NCI-H1417 treated with DMSO at 0.1 percent for 48 hours (cell line): ENCODE measurements around the gene IGFBP6.

Experiments used
- DNase-seq: peaks from one replicate; lab custom pipeline; 2025; lab: John Stamatoyannopoulos, UW

IGFBP6 gene

GRCh38 chr12:53097564-53098353 lies at the start of gene IGFBP6:
Gene IGFBP6 (plus strand): TSS chr12:53097667. CDS start chr12:53097718, 51 bp downstream.
- peak; percentile 17 for DNase-seq

GRCh38 chr12:53048033-53048779 lies 49.3 kb upstream of the IGFBP6 start:
- no peak for DNase-seq

- no peak for DNase-seq
Measured at GRCh38 chr12:53048780-53049401, 48.6 kb upstream of the IGFBP6 start.

GRCh38 chr12:53049571-53050318 lies 47.7 kb upstream of the IGFBP6 start, which contains the start of gene TNS2:
Gene TNS2 (plus strand): TSS chr12:53050065. CDS start chr12:53050186, 121 bp downstream.
- no peak for DNase-seq

- no peak for DNase-seq
Measured at GRCh38 chr12:53050426-53051057, 46.9 kb upstream of the IGFBP6 start.

- DNase-seq: peak; percentile 24
Measured at GRCh38 chr12:53051058-53051880, 46.2 kb upstream of the IGFBP6 start.

- no peak for DNase-seq
Measured at GRCh38 chr12:53051881-53052412, 45.5 kb upstream of the IGFBP6 start.

GRCh38 chr12:53052419-53053217 lies 44.8 kb upstream of the IGFBP6 start:
- no peak for DNase-seq

GRCh38 chr12:53053218-53054111 lies 44.0 kb upstream of the IGFBP6 start:
- peak; percentile 63 for DNase-seq

GRCh38 chr12:53054112-53054878 lies 43.2 kb upstream of the IGFBP6 start:
- peak; percentile 90 for DNase-seq

GRCh38 chr12:53055471-53056266 lies 41.8 kb upstream of the IGFBP6 start:
- no peak for DNase-seq

- DNase-seq: no peak
Measured at GRCh38 chr12:53056296-53056695, 41.2 kb upstream of the IGFBP6 start.

GRCh38 chr12:53056901-53057300 lies 40.6 kb upstream of the IGFBP6 start:
- DNase-seq: no peak

GRCh38 chr12:53057816-53058500 lies 39.5 kb upstream of the IGFBP6 start:
- DNase-seq: no peak

- no peak for DNase-seq
Measured at GRCh38 chr12:53058674-53059433, 38.6 kb upstream of the IGFBP6 start.
